Psoas muscle (tissue), 8 donors: ENCODE results near the gene SLC25A47. TPM values are rescaled to one million over a fixed set of nuclear protein-coding genes. Genes with fewer than 3 reads are reported as not detected.

Experiments used
- ATAC-seq, 4 donors: fragments of 200-7000 bp; cut with Tn5 transposase; one replicate each; pipeline ENCODE4 v1.9.1; 2020; ENCODE audit warnings: moderate library complexity in 3 of 4, mild to moderate bottlenecking in 2 of 4
- DNase-seq, 2 donors: peaks; one replicate each; pipeline ENCODE4 v3.0.0-alpha.2; 2020
- H3K27ac ChIP-seq: fragments of 200-600 bp; one replicate; pipeline ENCODE4 v1.8.0; 2022
- H3K27me3 ChIP-seq, 3 donors: fragments of 200-600 bp in 1 of 3; one replicate each; pipeline versions ENCODE4 v1.6.1 to v1.8.0; 2013 to 2022; ENCODE audit warnings: low read length in 2 of 3, mild to moderate bottlenecking in 2 of 3, moderate library complexity in 1 of 3; ENCODE audit not compliant: insufficient read depth in 3 of 3
- H3K36me3 ChIP-seq, 2 donors: fragments of 200-600 bp in 1 of 2; one replicate each; pipeline versions ENCODE4 v1.6.1 to v1.8.0; 2013 to 2022; ENCODE audit warnings: low read depth in 1 of 2, mild to moderate bottlenecking in 1 of 2, moderate library complexity in 1 of 2; ENCODE audit not compliant: insufficient read depth in 1 of 2
- H3K4me1 ChIP-seq: fragments of 200-600 bp; one replicate; pipeline ENCODE4 v1.8.0; 2022
- H3K4me3 ChIP-seq: fragments of 200-600 bp; one replicate; pipeline ENCODE4 v1.8.0; 2022; ENCODE audit warnings: mild to moderate bottlenecking
- H3K9me3 ChIP-seq: fragments of 200-600 bp; one replicate; pipeline ENCODE4 v1.8.0; 2022
- WGBS, 3 donors: extraction: QIAGEN DNeasy Blood & Tissue Kit; methylation state at CpG; one replicate each; pipeline versions ENCODE4 v1.1.6 to v1.1.7; 2013; 5-methylcytosine and 5-hydroxymethylcytosine counted together
- intact Hi-C, 2 donors: fragments of 100-400 bp; cut with DNase I; formaldehyde crosslinking; loops; one replicate each; pipeline versions ENCODE4 v1.11.0 to v1.14.2; 2022
- polyA plus RNA-seq, 3 donors: library from polyadenylated mRNA; stranded (reverse); fragments of 200-250 nt; gene quantifications; one replicate each; pipeline ENCODE4 v1.2.3, GENCODE V29; 2013
- total RNA-seq, 4 donors: library from RNA; stranded (reverse); fragmentation: NEBNext Ultra II Directional in 2 of 4; extraction: Animal tissue kit (Norgen Biotek cat#: 25700) in 2 of 4; gene quantifications; one replicate each; pipeline versions ENCODE4 v1.2.1 to v1.2.4, GENCODE V29; 2021 to 2023
- TF ChIP-seq, protein P1 (sequence below): fragments of 200-600 bp; IDR thresholded peaks from one replicate; pipeline ENCODE4 v1.8.0; 2022; ENCODE audit warnings: antibody characterized with exemption
- donor health status: healthy with polysubstance abuse.
- donor health status: DM: no; HTN: no; CAD: no; lungs with moderate emphysema.
- donor health status: Bipolar disorder and iron deficiency.
- donor health status: healthy.
- donor health status: DM: yes; HTN: yes; CAD: no.
- donor health status: DM: no; HTN: no; CAD: no.
- donor health status: DM: no; HTN: no; CAD: no.
- donor health status: DM: yes; HTN: yes; CAD: no.

The SLC25A47 gene
- total and polyA plus RNA-seq, 7 donors: 0.03 to 0.12 TPM; not detected in 5

DNA sequence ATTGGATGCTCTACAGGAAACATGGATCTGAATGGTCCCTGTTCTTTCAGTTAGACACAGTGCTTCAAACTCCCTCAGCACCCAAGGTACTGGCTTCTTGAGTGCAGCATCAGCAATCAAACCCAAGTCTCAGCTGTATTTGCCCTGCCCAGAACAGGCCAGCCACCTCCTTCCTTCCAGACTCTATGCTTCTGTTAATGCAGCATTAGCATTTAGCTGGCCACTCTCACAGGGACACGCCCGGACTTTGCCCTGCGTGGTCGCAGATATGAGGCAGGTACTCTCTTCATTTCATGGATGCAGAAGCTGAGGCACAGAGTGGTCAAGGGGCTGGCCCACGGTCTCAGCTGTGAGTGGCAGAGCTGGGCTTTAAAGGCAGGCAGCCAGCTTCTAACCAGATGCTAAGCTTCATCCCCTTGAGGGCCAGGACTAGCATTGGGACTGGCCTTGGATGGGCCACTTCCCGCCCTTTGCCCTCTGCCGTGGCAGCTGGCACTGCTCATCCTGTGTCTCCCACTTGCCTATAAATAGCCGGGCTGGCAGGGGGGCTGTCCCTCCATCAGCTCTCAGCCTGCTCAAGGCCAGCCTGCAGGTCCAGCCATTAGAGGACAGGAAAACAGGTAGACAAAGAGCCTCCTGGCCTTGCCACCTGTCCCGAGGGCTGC lies 1.5 kb upstream of the SLC25A47 start:
- Histone ChIP-seq H3K4me3 (no peak overlapping the region), H3K27ac (no peak overlapping the region), H3K36me3 (no peaks in the 10 kb centered on the region), H3K9me3 (no peaks in the 10 kb centered on the region), H3K27me3 (no peaks in the 10 kb centered on the region), H3K4me1 (no peaks in the 10 kb centered on the region)
- intact Hi-C loops: no loop called here
- TF ChIP-seq, protein P1, sequence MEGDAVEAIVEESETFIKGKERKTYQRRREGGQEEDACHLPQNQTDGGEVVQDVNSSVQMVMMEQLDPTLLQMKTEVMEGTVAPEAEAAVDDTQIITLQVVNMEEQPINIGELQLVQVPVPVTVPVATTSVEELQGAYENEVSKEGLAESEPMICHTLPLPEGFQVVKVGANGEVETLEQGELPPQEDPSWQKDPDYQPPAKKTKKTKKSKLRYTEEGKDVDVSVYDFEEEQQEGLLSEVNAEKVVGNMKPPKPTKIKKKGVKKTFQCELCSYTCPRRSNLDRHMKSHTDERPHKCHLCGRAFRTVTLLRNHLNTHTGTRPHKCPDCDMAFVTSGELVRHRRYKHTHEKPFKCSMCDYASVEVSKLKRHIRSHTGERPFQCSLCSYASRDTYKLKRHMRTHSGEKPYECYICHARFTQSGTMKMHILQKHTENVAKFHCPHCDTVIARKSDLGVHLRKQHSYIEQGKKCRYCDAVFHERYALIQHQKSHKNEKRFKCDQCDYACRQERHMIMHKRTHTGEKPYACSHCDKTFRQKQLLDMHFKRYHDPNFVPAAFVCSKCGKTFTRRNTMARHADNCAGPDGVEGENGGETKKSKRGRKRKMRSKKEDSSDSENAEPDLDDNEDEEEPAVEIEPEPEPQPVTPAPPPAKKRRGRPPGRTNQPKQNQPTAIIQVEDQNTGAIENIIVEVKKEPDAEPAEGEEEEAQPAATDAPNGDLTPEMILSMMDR: no peak
- 58 to 64% (median 60%) methylated on average over 9 of the region's 9 CpGs for WGBS, 3 donors
- DNase-seq (no peak), ATAC-seq (peak in 1 of 4 donors; percentile 34)

DNA sequence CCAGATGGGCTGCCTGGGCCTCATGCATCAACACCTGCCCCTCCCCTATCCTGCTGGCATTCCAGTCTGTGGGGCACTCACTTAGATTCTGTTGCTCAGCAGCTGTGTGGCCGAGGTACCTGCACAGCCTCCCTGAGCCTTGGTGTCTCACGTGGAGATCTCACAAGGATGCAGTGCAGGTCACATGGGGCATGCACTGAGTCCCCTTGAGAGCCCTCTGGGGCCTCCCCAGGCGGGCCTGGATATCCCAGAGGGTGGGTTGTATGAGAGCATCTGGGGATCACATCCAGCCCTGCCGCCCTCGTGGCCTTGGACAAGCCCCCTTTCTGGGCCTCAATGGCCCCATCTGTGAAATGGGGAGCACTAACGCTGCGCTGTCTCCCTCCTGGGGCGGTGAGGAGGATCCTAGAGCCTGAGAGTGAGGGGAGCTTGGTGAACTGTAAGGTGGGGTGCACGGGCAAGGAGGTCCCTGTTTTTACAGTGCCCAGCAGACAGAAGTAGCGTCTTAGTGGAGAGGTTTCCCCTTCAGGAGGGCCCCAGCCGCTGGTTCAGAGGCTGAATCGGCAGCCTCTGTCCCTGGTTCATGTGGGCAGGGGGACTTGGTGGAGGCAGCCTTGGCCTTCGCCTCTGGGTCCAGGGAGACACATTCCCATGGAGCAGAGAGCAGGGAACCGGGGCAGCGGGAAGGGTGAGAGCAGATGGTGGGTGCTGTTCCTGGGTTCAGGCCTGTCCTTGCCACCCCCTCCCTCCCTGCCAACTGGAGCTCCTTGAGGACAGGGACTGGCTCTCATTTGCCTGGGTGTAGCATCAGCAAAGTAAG lies 791 bp upstream of the SLC25A47 start:
- Histone ChIP-seq H3K4me3 (no peak overlapping the region), H3K4me1 (no peaks in the 10 kb centered on the region), H3K27me3 (no peaks in the 10 kb centered on the region), H3K27ac (no peak overlapping the region), H3K9me3 (no peaks in the 10 kb centered on the region), H3K36me3 (no peaks in the 10 kb centered on the region)
- DNase-seq (no peak), ATAC-seq (no peak)
- TF ChIP-seq, protein P1: no peak
- WGBS, 3 donors: 84 to 87% (median 87%) methylated on average over 15 of the region's 15 CpGs
- intact Hi-C loops: no loop called here

DNA sequence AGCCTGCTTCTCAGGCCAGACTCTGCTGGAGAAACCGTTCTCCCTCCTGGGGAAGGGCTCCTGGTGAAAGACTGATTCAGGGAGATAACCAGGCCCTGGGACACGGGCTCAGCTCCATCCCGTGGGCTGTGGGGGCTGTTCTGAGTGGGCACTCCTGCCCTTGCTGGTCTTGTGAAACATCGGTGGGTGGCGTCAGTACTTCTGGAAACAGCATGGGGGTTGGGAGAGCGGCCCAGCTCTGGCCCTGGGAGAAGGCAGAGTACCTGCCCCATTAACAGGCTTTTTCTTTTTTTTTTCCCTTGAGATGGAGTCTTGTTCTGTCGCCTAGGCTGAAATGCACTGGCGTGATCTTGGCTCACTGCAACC lies 786 bp downstream of the SLC25A47 start:
- intact Hi-C loops: no loop called here

DNA sequence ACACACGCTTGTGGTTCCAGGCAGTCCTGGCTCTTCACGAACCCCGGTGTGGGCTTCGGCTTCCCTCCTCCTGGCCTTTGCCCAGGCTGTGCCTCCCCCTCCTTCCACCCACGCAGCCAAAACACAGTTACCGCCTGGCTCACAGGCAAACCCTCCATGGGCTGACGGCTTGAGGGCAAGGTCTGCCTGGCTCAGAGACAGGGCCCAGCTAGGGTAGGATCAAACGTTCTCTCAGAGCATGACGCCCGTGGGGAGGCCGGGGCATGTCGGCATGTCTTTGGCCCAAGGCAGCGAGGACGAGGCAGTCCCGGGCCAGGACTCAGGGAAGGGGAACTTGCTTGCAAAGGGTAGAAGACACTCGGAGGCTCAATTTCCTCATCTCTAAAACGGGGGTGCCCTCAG lies 2.1 kb downstream of the SLC25A47 start:
- Histone ChIP-seq H3K4me3 (no peak overlapping the region), H3K27ac (no peak overlapping the region), H3K9me3 (no peaks in the 10 kb centered on the region), H3K27me3 (no peaks in the 10 kb centered on the region), H3K4me1 (no peaks in the 10 kb centered on the region), H3K36me3 (no peaks in the 10 kb centered on the region)
- DNase-seq: no peak
- intact Hi-C loops: no loop called here
- TF ChIP-seq, protein P1: no peak
- WGBS, 3 donors: 69 to 80% (median 75%) methylated on average over 17 of the region's 17 CpGs
- no peak for ATAC-seq

More for the DNA sequence above, 786 bp downstream of the SLC25A47 start:
- no peaks in the 10 kb centered on the region for H3K36me3 ChIP-seq
- DNase-seq (no peak), ATAC-seq (no peak)
- TF ChIP-seq, protein P1: no peak
- no peaks in the 10 kb centered on the region for H3K27me3 ChIP-seq
- no peak overlapping the region for H3K4me3 ChIP-seq
- 90 to 93% (median 91%) methylated on average over 7 to 8 of the region's 8 CpGs for WGBS, 3 donors
- H3K4me1 ChIP-seq: no peaks in the 10 kb centered on the region
- H3K27ac ChIP-seq: no peak overlapping the region
- H3K9me3 ChIP-seq: no peaks in the 10 kb centered on the region
